GM19463 (cell line): ENCODE results near the gene TWIST2.

Source experiments
- ATAC-seq: cut with Tn5 transposase; IDR thresholded peaks from one replicate; pipeline ENCODE4 v1.9.1; 2021; ENCODE audit warnings: mild to moderate bottlenecking, moderate library complexity; ENCODE audit not compliant: unreplicated experiment

The TWIST2 gene

DNA sequence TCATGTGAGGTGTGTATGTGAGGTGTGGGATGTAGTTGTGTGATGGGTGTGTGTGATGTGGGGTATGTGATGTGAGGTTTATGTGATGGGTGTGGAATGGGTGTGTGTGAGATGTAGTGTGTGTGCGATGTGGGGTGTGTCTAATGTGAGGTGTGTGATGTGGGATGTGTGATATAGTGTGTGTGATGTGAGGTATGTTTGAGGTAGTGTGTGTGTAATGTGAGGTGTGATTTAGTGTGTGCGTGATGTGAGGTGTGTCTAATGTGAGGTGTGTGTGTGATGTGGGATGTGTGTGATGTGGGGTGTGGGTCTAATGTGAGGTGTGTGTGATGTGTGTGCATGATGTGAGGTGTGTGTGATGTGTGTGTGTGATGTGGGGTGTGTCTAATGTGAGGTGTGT, 55.3 kb downstream of the TWIST2 start:
- no peak for ATAC-seq

DNA sequence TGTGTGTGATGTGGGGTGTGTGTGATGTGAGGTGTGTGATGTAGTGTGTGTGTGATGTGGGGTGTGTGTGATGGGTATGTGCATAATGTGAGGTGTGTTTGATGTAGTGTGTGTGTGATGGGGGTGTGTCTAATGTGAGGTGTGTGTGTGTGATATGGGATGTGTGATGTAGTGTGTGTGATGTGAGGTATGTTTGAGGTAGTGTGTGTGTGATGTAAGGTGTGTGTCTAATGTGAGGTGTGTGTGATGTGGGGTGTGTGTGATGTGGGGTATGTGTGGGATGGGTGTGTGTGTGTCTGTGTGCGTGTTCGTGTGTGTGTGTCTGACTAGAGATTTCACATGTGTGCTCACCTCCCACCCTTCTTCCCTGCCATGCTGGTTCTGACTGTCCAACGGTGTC, 56.3 kb downstream of the TWIST2 start:
- no peak for ATAC-seq

DNA sequence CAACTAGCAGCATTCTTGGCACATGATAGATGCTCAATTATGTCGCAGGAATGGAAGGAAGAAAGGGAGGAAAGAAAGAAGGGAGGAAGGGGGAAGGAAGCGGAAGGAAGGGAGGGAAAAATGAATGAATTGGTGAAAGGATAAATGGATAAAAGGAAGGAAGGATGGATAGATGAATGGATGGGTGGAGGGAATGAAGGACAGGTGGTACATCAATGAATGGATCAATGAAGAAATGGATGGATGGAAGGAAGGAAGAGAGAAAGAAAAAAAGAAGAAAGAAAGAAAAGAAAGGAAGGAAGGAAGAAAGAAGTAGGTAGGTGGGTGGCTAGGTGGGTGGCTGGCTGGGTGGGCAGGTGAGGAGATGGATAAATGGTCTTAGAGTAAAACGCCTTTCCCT, 56.8 kb downstream of the TWIST2 start:
- ATAC-seq = no peak

- ATAC-seq = no peak
Measured at GRCh38 chr2:238905224-238905623, 57.3 kb downstream of the TWIST2 start.

DNA sequence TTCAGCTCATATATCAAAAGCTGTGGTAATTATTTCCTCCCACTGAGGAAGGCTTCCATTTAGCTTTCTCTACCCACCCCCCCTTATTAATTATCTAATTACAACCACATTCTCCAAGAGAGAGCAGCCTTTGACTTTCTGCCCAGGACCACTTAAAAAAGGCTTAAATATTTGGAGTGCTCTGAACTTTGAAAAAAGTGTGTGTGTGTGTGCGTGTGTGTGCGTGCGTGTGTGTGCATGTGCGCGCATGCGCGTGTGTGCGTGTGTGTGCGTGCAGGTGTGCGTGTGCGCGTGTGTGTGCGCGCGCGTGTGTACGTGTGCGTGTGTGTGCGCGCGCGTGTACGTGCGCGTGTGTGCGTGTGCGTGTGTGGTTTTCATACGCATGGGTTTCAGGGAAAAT, 57.8 kb downstream of the TWIST2 start:
- ATAC-seq = no peak

DNA sequence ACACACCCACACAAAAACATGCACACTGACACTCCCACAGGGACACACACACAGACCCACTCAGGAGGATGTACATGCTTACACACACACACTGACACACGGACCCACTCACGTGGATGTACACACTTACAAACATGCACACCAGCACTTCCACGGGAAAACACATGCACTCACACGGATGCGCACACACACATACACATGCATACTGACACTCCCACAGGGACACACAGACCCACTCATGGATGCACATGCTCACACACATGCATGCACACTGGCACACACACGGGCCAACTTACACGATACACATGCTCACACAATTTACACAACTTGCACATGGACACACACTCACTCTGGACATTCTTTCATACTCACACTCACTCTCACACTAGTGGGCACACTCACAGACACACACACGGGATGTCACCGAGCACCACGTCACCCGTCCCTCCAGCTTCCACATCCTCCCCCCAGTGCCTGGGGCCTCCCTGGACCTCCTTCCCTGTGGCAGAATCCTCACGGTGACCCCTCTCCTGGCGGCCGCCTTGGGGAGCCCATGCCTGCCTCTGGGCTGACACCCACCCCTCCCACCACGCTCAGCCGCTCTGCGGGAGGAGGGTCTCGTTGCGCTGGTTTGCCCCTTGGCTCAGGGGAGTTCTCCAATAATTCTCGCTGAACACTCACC, 58.5 kb downstream of the TWIST2 start:
- no peak for ATAC-seq

GRCh38 chr2:238906936-238907716, 59.2 kb downstream of the TWIST2 start:
- no peak for ATAC-seq

DNA sequence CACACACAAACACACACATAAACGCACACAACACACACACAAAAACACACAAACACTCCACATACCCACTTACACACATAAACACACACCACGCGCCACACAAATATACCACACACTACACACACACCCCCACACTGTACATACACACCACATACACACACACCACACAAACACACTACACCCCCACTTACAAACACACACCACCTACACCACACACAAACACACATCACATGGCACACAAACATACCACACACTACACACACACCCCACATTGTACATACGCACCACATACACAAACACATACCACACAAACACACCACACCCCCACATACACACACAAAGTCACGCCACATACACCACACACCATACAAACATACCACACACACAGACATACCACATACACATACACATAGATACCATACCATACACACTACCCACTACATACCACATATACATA, 59.9 kb downstream of the TWIST2 start:
- no peak for ATAC-seq

- no peak for ATAC-seq
Measured at GRCh38 chr2:238908960-238909951, 61.4 kb downstream of the TWIST2 start.

- ATAC-seq = no peak
Measured at GRCh38 chr2:238910751-238911351, 63.0 kb downstream of the TWIST2 start.

GRCh38 chr2:238911376-238912227, 63.7 kb downstream of the TWIST2 start:
- ATAC-seq = no peak

- ATAC-seq = no peak
Measured at GRCh38 chr2:238912228-238912915, 64.5 kb downstream of the TWIST2 start.

GRCh38 chr2:238912916-238913875, 65.3 kb downstream of the TWIST2 start:
- ATAC-seq = no peak

DNA sequence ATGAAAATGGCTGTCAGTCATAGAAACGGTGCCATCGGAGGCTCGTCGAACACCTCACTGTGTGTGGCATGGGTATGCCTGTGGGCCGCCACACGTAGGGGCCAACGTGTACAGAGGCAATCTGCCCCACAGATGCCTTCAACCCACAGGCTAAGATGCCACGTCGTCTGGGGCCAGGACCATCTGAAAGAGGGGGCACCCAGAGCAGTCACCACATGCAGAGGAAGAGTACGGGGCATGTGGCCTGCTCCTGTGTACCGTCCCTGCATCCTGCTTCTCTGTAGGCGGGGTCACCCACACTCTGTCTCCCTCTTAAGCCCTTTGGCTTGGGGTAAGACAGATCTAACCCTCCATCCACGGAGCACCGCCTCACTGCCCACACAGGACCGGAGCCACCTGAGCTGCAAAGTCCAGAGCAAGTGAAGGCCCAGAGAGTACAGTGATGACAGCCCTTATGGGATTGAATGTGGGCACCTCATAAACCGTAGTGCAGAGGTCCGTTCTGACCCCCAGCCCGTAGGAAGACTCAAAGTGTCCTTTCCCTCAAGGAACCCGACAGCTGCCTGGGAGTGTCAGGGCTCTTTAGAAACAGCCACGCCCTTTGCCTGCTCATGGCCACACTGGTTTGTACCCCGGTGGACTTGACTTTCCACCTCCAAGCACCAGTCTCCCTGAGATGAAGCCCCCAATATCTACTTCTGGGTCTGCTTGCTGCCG, 66.2 kb downstream of the TWIST2 start:
- ATAC-seq = no peak

- ATAC-seq = no peak
Measured at GRCh38 chr2:238914648-238915015, 66.7 kb downstream of the TWIST2 start.

DNA sequence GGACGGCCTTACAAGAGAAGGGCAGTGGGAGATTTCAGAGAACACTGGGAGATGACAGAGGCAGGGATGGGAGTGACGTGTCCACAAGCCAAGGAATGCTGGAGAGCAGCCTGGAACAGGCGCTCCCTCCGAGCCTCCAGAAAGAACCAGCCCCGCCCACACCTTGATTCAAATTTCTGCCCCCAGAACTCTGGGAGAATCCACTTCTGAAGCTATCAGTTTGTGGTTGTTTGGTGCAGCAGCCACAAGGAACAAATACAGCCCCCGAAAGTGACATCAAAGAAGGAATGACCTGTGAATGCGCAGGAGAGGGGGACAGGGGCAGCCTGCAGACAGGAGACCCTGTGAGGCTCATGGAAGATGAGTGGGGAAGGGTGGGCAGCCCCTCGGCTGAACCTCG, 67.3 kb downstream of the TWIST2 start:
- no peak for ATAC-seq

GRCh38 chr2:238915596-238915995, 67.7 kb downstream of the TWIST2 start:
- ATAC-seq = no peak
